K562 (cell line): ENCODE measurements around the gene HCFC1R1. TPM values are rescaled to one million over a fixed set of nuclear protein-coding genes. Genes with fewer than 3 reads are reported as not detected.

Experiments
- ERF ChIP-seq: fragments of 450-650 bp; formaldehyde crosslinking; IDR thresholded peaks from 2 replicates; pipeline ENCODE4 v1.4.0; 2020; ENCODE audit warnings: mild to moderate bottlenecking, mixed read lengths
- GATAD2A ChIP-seq: fragments of 450-650 bp; IDR thresholded peaks from 2 replicates; pipeline ENCODE4 v1.6.1; 2017
- JUND ChIP-seq, 2 experiments: IDR thresholded peaks; 2 replicates in 1 of 2; 3 replicates in 1 of 2; pipeline ENCODE4 v1.6.1; 2011; ENCODE audit warnings: borderline replicate concordance in 2 of 2, low read depth in 2 of 2, low read length in 2 of 2, improper control_type of control experiment in 1 of 2, missing biosample characterization in 1 of 2, missing genetic modification characterization in 1 of 2, missing genetic modification reagents in 1 of 2
- KHSRP ChIP-seq: fragments of 450-650 bp; IDR thresholded peaks from 2 replicates; pipeline ENCODE4 v1.6.1; 2017
- MAFF ChIP-seq: IDR thresholded peaks from 2 replicates; pipeline ENCODE4 v1.6.1; 2012; ENCODE audit warnings: low read length, improper control_type of control experiment
- MAFK ChIP-seq: IDR thresholded peaks from 2 replicates; pipeline ENCODE4 v1.6.1; 2011; ENCODE audit warnings: low read length, improper control_type of control experiment
- MBD2 ChIP-seq: sonication (generic); IDR thresholded peaks from 2 replicates; pipeline ENCODE4 v1.6.1; 2016; ENCODE audit warnings: low read depth, borderline replicate concordance
- MED1 ChIP-seq: sonication (generic); formaldehyde crosslinking; IDR thresholded peaks from 2 replicates; pipeline ENCODE4 v1.8.1; 2023; ENCODE audit warnings: missing genetic modification reagents, borderline replicate concordance
- NCOA2 ChIP-seq, 2 experiments: fragments of 450-650 bp; IDR thresholded peaks; 2 replicates each; pipeline ENCODE4 v1.6.1; 2018; ENCODE audit warnings: mild to moderate bottlenecking in 2 of 2, moderate library complexity in 1 of 2; ENCODE audit not compliant: partially characterized antibody in 2 of 2
- RFX1 ChIP-seq: fragments of 450-650 bp; IDR thresholded peaks from 2 replicates; pipeline ENCODE4 v1.6.1; 2016; ENCODE audit warnings: mild to moderate bottlenecking, moderate library complexity
- SAFB ChIP-seq: fragments of 200-400 bp; formaldehyde crosslinking; IDR thresholded peaks from 2 replicates; pipeline ENCODE4 v1.6.1; 2017; ENCODE audit warnings: low read depth, low read length, borderline replicate concordance
- SMAD2 ChIP-seq: fragments of 150-350 bp; IDR thresholded peaks from 2 replicates; pipeline ENCODE4 v1.6.1; 2014; ENCODE audit warnings: low read depth, mild to moderate bottlenecking, low read length
- SMARCE1 ChIP-seq: fragments of 450-650 bp; IDR thresholded peaks from 2 replicates; pipeline ENCODE4 v1.7.1; 2016; ENCODE audit warnings: mild to moderate bottlenecking
- SREBF1 ChIP-seq: fragments of 150-350 bp; IDR thresholded peaks from 2 replicates; pipeline ENCODE4 v1.6.1; 2014; ENCODE audit warnings: antibody characterized with exemption, low read depth, low read length, borderline replicate concordance
- TCF7L2 ChIP-seq: fragments of 150-350 bp; IDR thresholded peaks from 2 replicates; pipeline ENCODE4 v1.6.1; 2016; ENCODE audit warnings: low read depth, mild to moderate bottlenecking, low read length, moderate library complexity
- TEAD2 ChIP-seq: fragments of 450-650 bp; IDR thresholded peaks from 2 replicates; pipeline ENCODE4 v1.6.1; 2016; ENCODE audit warnings: missing genetic modification characterization, control low read depth, missing compliant biosample characterization
- ZNF282 ChIP-seq: sonication (generic); formaldehyde crosslinking; IDR thresholded peaks from 2 replicates; pipeline ENCODE4 v1.8.1; 2023; ENCODE audit warnings: missing genetic modification reagents
- ZNF444 ChIP-seq: fragments of 250-450 bp; sonication (Bioruptor Pico); IDR thresholded peaks from 2 replicates; pipeline ENCODE4 v1.4.0; 2020; ENCODE audit warnings: mild to moderate bottlenecking, moderate library complexity
- ZNF695 ChIP-seq: fragments of 450-650 bp; formaldehyde crosslinking; IDR thresholded peaks from 2 replicates; pipeline ENCODE4 v1.4.0; 2020; ENCODE audit warnings: mild to moderate bottlenecking, moderate library complexity
- polyA plus RNA-seq, 8 experiments: library from polyadenylated mRNA; depleted of rRNA in 4 of 8; stranded (reverse) in 5 of 8; unstranded in 3 of 8; fragments of >200 nt; fragmentation: Nextera tagmentation in 2 of 8; fragmentation: Illumina TruSeq in 1 of 8; extraction: Ambion mirVana in 2 of 8; extraction: Trizol in 1 of 8; gene quantifications; 2 replicates each; pipeline versions ENCODE4 v1.2.1 to v1.2.3, GENCODE V29; 2011 to 2014; ENCODE audit warnings: inconsistent platforms in 1 of 8, missing spikeins in 1 of 8
- total RNA-seq, 7 experiments: library from RNA; depleted of rRNA in 6 of 7; stranded (reverse); fragments of >200 nt in 6 of 7; fragmentation: Illumina TruSeq in 2 of 7; extraction: Trizol in 2 of 7; gene quantifications; 2 replicates each; pipeline versions ENCODE4 v1.2.1 to v1.2.3, GENCODE V29; 2011 to 2021; ENCODE audit warnings: low replicate concordance in 1 of 7
- TF ChIP-seq, protein P1 (sequence below), 2 experiments: fragments of 200-800 bp in 1 of 2; sonication (Bioruptor generic) in 1 of 2; sonication (generic) in 1 of 2; formaldehyde crosslinking in 1 of 2; IDR thresholded peaks in 1 of 2; conservative IDR thresholded peaks in 1 of 2; 2 replicates each; pipeline versions ENCODE4 v1.5.0 to v1.6.1; 2016 to 2020; ENCODE audit warnings: missing compliant biosample characterization in 1 of 2, missing genetic modification characterization in 1 of 2, missing genetic modification reagents in 1 of 2
- TF ChIP-seq, protein P2 (sequence below): fragments of 200-800 bp; sonication (Bioruptor generic); IDR thresholded peaks from 2 replicates; pipeline ENCODE4 v1.6.1; 2017; ENCODE audit warnings: missing genetic modification characterization, missing compliant biosample characterization
- TF ChIP-seq, protein P3 (sequence below): sonication (generic); formaldehyde crosslinking; IDR thresholded peaks from 2 replicates; pipeline ENCODE4 v1.8.1; 2023; ENCODE audit warnings: missing genetic modification reagents, mild to moderate bottlenecking, borderline replicate concordance

Gene HCFC1R1
- total and polyA plus RNA-seq, 9 of the 15 experiments (the other 6 are each of a cell fraction or from before 2014, with no cell fraction given) = 2.2 to 29.0 (median 11.2) TPM

DNA sequence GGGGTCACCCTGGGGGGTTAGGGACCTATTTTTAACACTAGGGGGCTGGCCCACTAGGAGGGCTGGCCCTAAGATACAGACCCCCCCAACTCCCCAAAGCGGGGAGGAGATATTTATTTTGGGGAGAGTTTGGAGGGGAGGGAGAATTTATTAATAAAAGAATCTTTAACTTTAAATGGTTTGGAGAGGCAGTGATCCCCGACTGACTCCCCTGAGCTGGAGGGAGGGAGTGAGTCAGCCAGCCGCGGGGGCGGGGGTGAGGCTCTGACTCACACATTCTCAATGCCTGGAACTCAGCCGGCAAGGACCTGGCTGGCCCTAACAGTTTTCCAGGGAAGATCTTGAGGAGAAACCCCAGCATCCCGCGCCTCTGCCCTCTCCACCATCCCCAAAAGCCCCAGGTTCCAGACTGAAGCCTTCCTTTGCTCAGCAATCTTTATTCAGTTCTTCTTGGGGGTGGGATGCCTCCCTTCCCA, 1.5 kb downstream of the HCFC1R1 start (continued):
- TF ChIP-seq ERF (CRISPR knock-in tag) = no peak
- TF ChIP-seq, protein P1, sequence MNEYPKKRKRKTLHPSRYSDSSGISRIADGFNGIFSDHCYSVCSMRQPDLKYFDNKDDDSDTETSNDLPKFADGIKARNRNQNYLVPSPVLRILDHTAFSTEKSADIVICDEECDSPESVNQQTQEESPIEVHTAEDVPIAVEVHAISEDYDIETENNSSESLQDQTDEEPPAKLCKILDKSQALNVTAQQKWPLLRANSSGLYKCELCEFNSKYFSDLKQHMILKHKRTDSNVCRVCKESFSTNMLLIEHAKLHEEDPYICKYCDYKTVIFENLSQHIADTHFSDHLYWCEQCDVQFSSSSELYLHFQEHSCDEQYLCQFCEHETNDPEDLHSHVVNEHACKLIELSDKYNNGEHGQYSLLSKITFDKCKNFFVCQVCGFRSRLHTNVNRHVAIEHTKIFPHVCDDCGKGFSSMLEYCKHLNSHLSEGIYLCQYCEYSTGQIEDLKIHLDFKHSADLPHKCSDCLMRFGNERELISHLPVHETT (CRISPR knock-in tag; conservative IDR thresholded peaks at IDR 0.05 in 1 of 2, IDR thresholded peaks at IDR 0.05 in 1 of 2) = no peak
- TF ChIP-seq MAFK = no peak
- no peak for TF ChIP-seq RFX1
- TF ChIP-seq SMARCE1 = peak; percentile 95
- no peak for TF ChIP-seq ZNF282 (CRISPR knock-in tag)
- TF ChIP-seq ZNF695 (CRISPR knock-in tag) = no peak
- TF ChIP-seq KHSRP = no peak
- no peak for TF ChIP-seq ZNF444 (CRISPR knock-in tag)
- no peak for TF ChIP-seq TEAD2 (tag)
- no peak for TF ChIP-seq MBD2
- no peak for TF ChIP-seq SMAD2
- no peak for TF ChIP-seq NCOA2 (IDR thresholded peaks at IDR 0.05; ENCODE audit: partially characterized antibody in 2 of 2)
- TF ChIP-seq JUND (IDR thresholded peaks at IDR 0.05; ENCODE audit: borderline replicate concordance, low read depth, low read length) = peak; percentile 99
- peak; percentile 95; the same call in 1 of the 3 replicates for TF ChIP-seq JUND (tag; IDR thresholded peaks at IDR 0.05; ENCODE audit: borderline replicate concordance, low read depth, low read length)
- no peak for TF ChIP-seq TCF7L2
- TF ChIP-seq MAFF = no peak
- no peak for TF ChIP-seq MED1 (CRISPR knock-in tag)
- TF ChIP-seq GATAD2A = no peak
- no peak for TF ChIP-seq SREBF1
- TF ChIP-seq, protein P2, sequence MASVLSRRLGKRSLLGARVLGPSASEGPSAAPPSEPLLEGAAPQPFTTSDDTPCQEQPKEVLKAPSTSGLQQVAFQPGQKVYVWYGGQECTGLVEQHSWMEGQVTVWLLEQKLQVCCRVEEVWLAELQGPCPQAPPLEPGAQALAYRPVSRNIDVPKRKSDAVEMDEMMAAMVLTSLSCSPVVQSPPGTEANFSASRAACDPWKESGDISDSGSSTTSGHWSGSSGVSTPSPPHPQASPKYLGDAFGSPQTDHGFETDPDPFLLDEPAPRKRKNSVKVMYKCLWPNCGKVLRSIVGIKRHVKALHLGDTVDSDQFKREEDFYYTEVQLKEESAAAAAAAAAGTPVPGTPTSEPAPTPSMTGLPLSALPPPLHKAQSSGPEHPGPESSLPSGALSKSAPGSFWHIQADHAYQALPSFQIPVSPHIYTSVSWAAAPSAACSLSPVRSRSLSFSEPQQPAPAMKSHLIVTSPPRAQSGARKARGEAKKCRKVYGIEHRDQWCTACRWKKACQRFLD = 0 out of 2 replicates have a peak, but pooled peaks have one; percentile 12
- TF ChIP-seq SAFB = no peak
- TF ChIP-seq, protein P3, sequence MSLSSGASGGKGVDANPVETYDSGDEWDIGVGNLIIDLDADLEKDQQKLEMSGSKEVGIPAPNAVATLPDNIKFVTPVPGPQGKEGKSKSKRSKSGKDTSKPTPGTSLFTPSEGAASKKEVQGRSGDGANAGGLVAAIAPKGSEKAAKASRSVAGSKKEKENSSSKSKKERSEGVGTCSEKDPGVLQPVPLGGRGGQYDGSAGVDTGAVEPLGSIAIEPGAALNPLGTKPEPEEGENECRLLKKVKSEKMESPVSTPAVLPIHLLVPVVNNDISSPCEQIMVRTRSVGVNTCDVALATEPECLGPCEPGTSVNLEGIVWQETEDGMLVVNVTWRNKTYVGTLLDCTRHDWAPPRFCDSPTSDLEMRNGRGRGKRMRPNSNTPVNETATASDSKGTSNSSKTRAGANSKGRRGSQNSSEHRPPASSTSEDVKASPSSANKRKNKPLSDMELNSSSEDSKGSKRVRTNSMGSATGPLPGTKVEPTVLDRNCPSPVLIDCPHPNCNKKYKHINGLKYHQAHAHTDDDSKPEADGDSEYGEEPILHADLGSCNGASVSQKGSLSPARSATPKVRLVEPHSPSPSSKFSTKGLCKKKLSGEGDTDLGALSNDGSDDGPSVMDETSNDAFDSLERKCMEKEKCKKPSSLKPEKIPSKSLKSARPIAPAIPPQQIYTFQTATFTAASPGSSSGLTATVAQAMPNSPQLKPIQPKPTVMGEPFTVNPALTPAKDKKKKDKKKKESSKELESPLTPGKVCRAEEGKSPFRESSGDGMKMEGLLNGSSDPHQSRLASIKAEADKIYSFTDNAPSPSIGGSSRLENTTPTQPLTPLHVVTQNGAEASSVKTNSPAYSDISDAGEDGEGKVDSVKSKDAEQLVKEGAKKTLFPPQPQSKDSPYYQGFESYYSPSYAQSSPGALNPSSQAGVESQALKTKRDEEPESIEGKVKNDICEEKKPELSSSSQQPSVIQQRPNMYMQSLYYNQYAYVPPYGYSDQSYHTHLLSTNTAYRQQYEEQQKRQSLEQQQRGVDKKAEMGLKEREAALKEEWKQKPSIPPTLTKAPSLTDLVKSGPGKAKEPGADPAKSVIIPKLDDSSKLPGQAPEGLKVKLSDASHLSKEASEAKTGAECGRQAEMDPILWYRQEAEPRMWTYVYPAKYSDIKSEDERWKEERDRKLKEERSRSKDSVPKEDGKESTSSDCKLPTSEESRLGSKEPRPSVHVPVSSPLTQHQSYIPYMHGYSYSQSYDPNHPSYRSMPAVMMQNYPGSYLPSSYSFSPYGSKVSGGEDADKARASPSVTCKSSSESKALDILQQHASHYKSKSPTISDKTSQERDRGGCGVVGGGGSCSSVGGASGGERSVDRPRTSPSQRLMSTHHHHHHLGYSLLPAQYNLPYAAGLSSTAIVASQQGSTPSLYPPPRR (CRISPR knock-in tag) = no peak
